ENCODE data around the gene LRRIQ4.

DNA sequence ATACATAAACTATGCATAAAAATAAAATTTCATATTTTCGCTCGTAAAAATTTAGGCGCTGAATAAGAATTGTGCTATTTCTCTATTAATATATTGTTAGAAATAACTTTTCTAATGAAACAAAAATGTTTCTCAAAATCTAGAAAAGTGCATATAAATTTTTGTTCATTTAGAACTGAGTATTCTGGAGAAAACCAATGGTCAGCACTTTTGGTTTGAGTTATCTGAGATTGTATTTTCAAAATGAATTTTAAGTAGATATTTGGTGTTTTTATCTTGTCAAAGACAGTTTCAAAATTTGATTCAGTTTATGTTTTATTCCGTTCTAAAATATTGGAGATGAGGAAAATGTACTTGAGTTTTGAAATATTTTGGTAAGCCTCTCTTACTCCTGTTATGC lies 25.6 kb upstream of the LRRIQ4 start:
- TF ChIP-seq POLR2A (IDR thresholded peaks at IDR 0.05): no peak
- TF ChIP-seq, protein P1, sequence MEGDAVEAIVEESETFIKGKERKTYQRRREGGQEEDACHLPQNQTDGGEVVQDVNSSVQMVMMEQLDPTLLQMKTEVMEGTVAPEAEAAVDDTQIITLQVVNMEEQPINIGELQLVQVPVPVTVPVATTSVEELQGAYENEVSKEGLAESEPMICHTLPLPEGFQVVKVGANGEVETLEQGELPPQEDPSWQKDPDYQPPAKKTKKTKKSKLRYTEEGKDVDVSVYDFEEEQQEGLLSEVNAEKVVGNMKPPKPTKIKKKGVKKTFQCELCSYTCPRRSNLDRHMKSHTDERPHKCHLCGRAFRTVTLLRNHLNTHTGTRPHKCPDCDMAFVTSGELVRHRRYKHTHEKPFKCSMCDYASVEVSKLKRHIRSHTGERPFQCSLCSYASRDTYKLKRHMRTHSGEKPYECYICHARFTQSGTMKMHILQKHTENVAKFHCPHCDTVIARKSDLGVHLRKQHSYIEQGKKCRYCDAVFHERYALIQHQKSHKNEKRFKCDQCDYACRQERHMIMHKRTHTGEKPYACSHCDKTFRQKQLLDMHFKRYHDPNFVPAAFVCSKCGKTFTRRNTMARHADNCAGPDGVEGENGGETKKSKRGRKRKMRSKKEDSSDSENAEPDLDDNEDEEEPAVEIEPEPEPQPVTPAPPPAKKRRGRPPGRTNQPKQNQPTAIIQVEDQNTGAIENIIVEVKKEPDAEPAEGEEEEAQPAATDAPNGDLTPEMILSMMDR (IDR thresholded peaks at IDR 0.05): no peak
